Stimulated activated memory B cell treated with anti-CD40 and anti-IgM and Interleukin-4, amounts not matched to agents 10 μg/mL and 1 μg/mL and 100 μg/mL, for 72 hours (primary cell): ENCODE results near the gene C11orf98.
A peak's percentile ranks its signal among the peaks of the same experiment; 100 is the strongest.
"Not testable (repeated sequence)": the region's sequence is repeated elsewhere in the genome, so short reads cannot be mapped to it uniquely, and the experiment has no call there.

ENCODE experiments used
- ATAC-seq: fragments of 150-1000 bp; cut with Tn5 transposase; 2 replicates; pipeline ENCODE4 v1.10.0; 2021
- H3K27ac Mint-ChIP-seq: one replicate; pipeline ENCODE4 v1.8.0; 2022; ENCODE audit warnings: mild to moderate bottlenecking, mixed read lengths
- H3K27me3 Mint-ChIP-seq: one replicate; pipeline ENCODE4 v1.8.0; 2022; ENCODE audit warnings: mixed read lengths
- H3K36me3 Mint-ChIP-seq: one replicate; pipeline ENCODE4 v1.8.0; 2022; ENCODE audit warnings: mixed read lengths
- H3K4me1 Mint-ChIP-seq: one replicate; pipeline ENCODE4 v1.8.0; 2022; ENCODE audit warnings: mixed read lengths
- H3K4me3 Mint-ChIP-seq: one replicate; pipeline ENCODE4 v1.8.0; 2022; ENCODE audit warnings: mild to moderate bottlenecking, moderate library complexity, mixed read lengths
- H3K9me3 Mint-ChIP-seq: one replicate; pipeline ENCODE4 v1.8.0; 2022; ENCODE audit warnings: mixed read lengths

C11orf98 gene

DNA sequence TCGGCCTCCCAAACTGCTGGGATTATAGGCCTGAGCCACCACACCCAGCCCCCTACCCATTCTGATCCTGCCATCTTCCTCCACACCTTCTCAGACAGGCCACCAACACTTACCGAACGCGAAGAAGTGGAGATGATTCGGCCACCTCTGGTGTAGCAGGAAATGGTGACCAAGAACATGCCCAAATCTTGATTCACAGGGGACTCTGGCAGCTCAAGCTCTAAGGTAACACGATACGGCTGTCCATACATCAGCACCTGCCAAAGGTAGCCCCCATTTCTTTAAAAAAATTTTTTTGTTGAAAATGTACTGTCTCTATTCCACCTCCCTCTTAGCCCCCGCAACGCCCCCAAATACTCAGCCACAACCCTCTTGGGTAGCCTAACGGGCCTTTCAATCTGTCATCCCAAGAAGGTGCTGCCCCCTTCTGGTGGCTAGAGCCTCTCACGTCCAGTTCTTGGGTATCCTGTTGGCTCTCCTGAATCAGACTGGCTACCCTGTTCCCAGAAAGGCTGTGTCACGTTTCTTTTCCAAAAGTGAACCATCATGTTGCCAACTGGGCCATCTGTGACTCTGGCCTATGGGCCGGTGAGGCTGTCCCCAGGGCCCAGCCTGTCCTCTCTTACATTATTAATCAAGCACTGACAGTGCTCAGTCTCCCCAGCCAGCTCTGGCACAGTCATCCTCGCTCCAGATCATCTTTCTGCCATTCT, 29.6 kb upstream of the C11orf98 start:
- H3K36me3 Mint-ChIP-seq = peaks cover 33% of the 10 kb centered on the region

DNA sequence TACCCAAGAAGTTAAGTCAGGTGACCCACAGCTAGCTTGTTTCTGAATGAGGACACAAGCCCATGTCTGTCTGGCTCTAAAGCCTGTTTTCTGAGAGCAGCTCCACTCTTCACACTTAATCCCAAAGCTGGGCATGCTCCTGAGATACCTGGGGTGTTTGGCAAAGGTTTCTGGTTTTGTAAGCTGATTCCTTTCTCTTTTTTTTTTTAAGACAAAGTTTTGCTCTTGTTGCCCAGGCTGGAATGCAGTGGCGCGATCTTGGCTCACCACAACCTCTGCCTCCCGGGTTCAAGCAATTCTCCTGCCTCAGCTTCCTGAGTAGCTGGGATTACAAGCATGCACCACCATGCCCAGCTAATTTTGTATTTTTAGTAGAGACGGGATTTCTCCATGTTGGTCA, 28.6 kb upstream of the C11orf98 start:
- H3K4me1 Mint-ChIP-seq, ATAC-seq, H3K4me3 Mint-ChIP-seq, H3K9me3 Mint-ChIP-seq, H3K27ac Mint-ChIP-seq, H3K27me3 Mint-ChIP-seq: not testable (repeated sequence)
- peaks cover 34% of the 10 kb centered on the region for H3K36me3 Mint-ChIP-seq

More for the DNA sequence above, 29.6 kb upstream of the C11orf98 start:
- peaks cover 10% of the 10 kb centered on the region for H3K4me1 Mint-ChIP-seq
- H3K9me3 Mint-ChIP-seq = no peaks in the 10 kb centered on the region
- ATAC-seq = peak; percentile 76
- H3K27me3 Mint-ChIP-seq = no peaks in the 10 kb centered on the region
- peak overlapping the region; percentile 56 for H3K27ac Mint-ChIP-seq
- no peak overlapping the region for H3K4me3 Mint-ChIP-seq

DNA sequence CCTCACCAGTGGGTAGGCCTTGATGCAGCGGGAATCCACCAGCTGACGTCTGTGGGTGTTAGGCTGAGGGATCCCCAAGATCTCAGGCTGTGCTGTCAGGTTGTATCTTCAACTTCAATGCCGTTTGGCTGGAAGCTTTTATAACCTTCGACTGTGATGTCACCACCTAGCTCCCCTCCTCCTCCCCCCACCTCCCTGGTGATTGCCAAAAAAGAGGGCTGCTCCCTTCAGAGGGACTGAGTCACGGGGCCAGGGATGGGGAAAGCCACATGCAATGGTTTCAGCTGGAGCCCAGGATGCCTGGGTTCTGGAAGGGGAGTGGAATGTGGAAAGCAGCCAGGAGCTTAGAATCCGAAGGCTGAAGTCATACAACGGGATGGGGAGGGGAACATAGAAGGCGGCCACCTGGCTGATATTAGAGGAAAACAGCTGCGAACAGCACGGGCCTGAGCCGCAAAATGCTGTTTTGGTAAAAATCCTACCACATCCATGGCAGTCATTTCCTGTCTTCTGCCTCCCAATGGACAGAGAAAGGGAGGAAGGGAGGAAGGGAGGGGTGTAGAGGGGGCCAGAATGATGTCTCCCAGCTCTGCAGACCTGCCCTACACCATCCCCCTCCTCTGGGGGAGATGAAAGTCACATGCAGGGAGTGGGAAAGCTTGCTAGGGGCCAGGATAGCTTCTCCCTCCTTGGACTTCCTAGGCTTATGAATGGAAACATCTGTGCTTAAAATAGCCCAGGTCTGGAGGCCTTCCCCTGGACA, 24.6 kb upstream of the C11orf98 start, which contains the start of gene LRRN4CL:
LRRN4CL (minus strand) TSS at position 110 of the 763 bp plus-strand sequence. CDS start 1,022 bp downstream, outside the sequence.
- Mint-ChIP-seq H3K36me3 (peaks cover 30% of the 10 kb centered on the region), H3K27me3 (peaks cover 9% of the 10 kb centered on the region), H3K4me3 (no peak within 1 kb of the TSS), H3K4me1 (peaks cover 3% of the 10 kb centered on the region), H3K27ac (no peak within 1 kb of the TSS), H3K9me3 (no peaks in the 10 kb centered on the region)
- ATAC-seq = no peak

DNA sequence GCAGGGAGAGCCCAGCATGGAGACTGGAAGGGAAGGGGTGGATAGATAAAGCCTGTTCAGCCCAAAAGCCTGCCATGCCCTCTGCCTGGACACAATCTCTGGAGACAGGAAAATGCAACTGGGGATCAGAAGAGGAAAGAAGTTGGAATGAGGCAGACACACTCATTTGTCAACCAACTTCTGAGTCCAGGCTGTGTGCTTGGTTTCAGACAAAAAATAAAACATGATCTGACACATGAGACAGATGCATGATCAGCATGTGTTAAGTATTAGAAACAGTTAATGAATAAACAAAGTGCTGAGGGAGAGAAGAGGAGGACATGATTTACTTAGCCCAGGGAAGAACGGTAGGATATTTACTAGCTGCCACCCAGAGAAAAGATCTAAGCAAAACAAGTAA, 23.5 kb upstream of the C11orf98 start:
- Mint-ChIP-seq H3K27ac (no peak overlapping the region), H3K9me3 (no peaks in the 10 kb centered on the region), H3K4me1 (no peaks in the 10 kb centered on the region), H3K36me3 (peaks cover 27% of the 10 kb centered on the region), H3K4me3 (no peak overlapping the region), H3K27me3 (peaks cover 9% of the 10 kb centered on the region)
- no peak for ATAC-seq

DNA sequence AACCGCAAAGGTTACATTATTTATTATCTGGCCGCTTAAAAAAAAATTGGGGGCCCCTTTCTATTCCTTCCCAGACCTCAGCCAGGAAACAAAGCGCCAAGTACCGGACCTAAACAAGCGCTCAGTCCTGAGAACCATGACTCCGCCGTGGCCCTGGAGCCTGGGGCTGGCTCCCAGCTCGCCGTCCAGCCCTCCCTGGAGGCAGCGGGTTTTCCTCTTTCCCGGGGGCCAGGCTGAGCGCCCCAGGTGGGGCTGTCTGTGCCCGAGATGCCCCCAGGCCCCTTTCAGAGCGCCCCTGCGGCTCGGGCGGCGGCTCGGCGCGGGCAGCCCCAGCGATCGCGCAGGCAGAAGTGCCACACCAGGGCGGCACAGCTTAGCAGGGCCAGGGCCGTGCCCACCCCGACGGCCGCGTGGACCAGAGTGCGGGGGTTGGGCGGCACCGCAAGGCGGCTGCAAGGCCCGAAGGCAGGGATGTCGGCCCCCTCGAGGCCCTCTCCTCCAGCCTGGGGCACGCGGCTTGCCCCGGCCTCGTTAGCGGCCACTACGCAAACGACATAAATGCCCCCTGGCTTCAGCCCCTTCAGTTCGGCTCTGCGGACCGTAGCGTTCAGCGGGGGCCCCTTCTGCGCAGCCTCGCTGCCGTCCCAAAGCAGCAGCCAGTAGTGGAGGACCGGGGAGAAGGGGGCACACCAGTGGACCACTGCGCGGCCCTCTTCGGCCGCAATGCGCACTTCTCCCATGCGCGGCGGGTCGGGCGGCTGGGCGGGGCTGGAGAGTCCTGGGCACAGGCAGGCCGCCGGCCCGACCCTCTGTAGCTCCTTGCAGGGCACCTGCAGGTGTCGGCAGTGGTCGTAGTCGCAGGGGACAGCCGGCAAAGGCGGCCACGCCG, 22.7 kb upstream of the C11orf98 start:
- no peak overlapping the region for H3K4me3 Mint-ChIP-seq
- H3K27me3 Mint-ChIP-seq = peaks cover 9% of the 10 kb centered on the region
- H3K36me3 Mint-ChIP-seq = peaks cover 23% of the 10 kb centered on the region
- H3K4me1 Mint-ChIP-seq = no peaks in the 10 kb centered on the region
- no peak overlapping the region for H3K27ac Mint-ChIP-seq
- no peaks in the 10 kb centered on the region for H3K9me3 Mint-ChIP-seq
- peak; percentile 27 for ATAC-seq

DNA sequence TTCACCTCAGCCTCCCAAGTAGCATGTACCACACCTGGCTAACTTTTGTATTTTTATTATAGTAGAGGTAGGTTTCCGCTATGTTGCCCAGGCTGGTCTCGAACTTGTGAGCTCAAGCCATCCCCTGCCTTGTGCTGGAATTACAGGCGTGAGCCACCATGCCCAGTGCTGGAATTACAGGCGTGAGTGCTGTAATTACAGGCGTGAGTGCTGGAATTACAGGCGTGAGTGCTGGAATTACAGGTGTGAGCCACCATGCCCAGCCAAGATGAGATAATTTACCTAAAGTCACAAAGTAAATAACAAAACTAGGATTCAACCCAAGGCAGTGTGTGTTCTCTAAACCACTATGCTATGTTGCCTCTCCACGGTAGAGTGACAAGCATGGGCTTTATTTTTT, 17.5 kb upstream of the C11orf98 start:
- Mint-ChIP-seq H3K36me3 (peaks cover 7% of the 10 kb centered on the region), H3K4me1 (peaks cover 25% of the 10 kb centered on the region), H3K9me3 (no peaks in the 10 kb centered on the region), H3K27me3 (no peaks in the 10 kb centered on the region), H3K4me3 (no peak overlapping the region), H3K27ac (no peak overlapping the region)
- ATAC-seq = no peak

DNA sequence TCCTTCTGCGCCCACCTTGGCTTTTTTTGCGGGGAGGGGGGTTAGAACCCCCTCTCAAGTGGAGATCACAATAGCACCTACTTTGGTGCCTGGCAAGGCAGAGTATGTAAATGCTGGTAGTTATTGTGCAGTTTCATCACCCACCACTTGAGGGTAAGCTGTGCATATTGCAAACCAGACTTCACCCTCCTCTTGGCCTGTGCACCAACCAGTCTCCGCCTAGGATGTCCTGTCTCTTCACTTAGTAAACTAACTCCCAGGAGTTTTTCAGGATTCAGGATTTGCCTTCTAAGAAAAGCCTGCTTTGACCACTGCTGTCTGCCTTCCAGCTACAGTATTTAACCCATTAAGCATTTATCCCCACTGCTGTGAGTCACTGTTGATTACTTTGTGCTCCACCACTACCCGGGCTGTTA, 15.8 kb upstream of the C11orf98 start:
- Mint-ChIP-seq H3K4me1 (peaks cover 40% of the 10 kb centered on the region), H3K27ac (peak overlapping the region; percentile 71)

DNA sequence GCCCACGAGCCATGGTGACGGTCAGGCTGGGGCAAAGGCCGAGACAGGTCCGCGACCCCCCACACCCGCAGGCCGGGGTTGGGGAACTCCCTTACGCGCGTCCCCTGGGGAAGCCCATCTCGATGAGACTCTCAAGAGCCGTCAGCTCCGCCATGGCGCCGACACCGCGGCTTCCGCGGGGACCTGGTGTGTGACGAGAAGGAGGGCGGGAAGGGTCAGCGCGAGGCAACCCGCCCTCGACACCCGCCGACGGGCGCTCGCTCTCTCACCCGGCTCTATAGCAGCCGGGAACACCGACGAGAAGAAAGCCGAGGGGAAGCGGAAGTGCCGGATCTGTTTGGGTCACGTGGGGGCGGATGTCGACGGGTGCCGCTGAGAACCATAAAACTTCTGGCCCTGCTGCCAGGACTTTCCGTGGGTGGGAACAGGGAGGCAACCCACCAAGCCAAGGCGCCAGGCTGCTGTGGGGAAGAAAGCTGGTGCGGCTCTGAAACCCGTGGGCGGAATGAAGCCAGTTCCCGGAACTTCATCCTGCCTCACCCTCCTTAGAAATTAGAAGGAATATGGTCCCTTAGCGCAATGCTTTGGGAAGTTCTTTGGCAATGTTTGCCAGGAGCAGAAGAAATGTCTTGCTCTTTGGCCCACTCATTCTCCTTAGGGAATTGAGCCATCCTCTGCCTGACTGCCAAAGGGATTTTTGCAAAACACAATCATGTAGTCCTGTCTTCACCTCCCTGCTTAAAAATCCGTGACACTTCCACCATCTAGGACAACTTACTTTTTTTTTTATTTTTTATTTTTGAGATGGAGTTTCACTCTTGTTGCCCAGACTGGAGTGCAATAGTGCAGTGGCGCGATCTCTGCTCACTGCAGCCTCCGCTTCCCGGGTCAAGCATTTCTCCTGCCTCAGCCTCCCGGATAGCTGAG, 14.0 kb upstream of the C11orf98 start, which contains the start of gene UBXN1:
UBXN1 (minus strand) TSS at position 304 of the 927 bp plus-strand sequence; CDS start at position 154, 150 bp downstream.
- peak; percentile 90 for ATAC-seq
- H3K4me3 Mint-ChIP-seq = peak within 1 kb of the TSS; percentile 81
- H3K36me3 Mint-ChIP-seq = peaks cover 29% of the 10 kb centered on the region
- peak within 1 kb of the TSS; percentile 96 for H3K27ac Mint-ChIP-seq
- no peaks in the 10 kb centered on the region for H3K9me3 Mint-ChIP-seq
- peaks cover 47% of the 10 kb centered on the region for H3K4me1 Mint-ChIP-seq
- no peaks in the 10 kb centered on the region for H3K27me3 Mint-ChIP-seq

More for the DNA sequence above, 15.8 kb upstream of the C11orf98 start:
- H3K36me3 Mint-ChIP-seq = peaks cover 23% of the 10 kb centered on the region
- H3K9me3 Mint-ChIP-seq = no peaks in the 10 kb centered on the region
- H3K4me3 Mint-ChIP-seq = no peak overlapping the region
- ATAC-seq = peak; percentile 82
- H3K27me3 Mint-ChIP-seq = no peaks in the 10 kb centered on the region

DNA sequence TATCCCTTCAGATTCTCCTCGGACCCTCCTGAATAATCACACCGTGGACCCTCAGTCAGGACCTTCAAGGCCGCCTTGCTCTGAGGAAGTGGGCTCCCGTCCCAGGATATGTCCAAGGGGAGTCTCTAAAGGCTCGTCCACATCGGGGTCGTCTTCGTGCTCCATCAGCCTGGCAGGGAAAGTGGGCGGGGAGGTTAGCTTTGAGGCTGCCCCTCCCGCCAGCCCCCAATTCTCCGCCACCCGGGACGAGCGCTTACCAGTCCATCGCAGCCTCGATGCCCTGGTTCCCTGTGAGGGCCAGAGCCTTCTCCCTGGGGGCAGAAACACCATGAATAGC, 13.4 kb upstream of the C11orf98 start:
- Mint-ChIP-seq H3K9me3 (no peaks in the 10 kb centered on the region), H3K27me3 (no peaks in the 10 kb centered on the region), H3K4me3 (peak overlapping the region; percentile 81), H3K27ac (peak overlapping the region; percentile 96), H3K36me3 (peaks cover 29% of the 10 kb centered on the region), H3K4me1 (peaks cover 47% of the 10 kb centered on the region)
- ATAC-seq = peak; percentile 3

DNA sequence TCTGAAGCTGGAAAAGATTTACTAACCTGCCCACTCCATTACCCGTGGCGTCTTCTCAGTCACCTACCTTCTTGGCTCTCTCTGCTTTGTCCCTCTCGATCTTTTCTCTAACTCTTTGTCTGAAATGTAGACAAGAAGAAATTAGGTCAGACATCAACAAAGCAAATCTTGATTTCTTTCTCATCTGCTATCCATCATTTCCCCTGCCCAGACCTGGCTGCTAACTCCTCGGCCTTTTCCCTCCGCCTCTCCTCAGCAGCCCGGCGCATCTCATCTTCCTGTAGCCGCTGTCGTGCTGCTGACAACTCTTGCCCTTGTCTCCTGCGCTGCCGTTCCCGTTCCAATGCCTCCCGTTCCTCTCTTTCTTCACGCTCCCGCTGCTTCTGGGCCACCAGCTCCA, 12.7 kb upstream of the C11orf98 start:
- no peak for ATAC-seq
- peaks cover 29% of the 10 kb centered on the region for H3K36me3 Mint-ChIP-seq
- peaks cover 51% of the 10 kb centered on the region for H3K4me1 Mint-ChIP-seq
- H3K27me3 Mint-ChIP-seq = no peaks in the 10 kb centered on the region
- no peaks in the 10 kb centered on the region for H3K9me3 Mint-ChIP-seq
- peak overlapping the region; percentile 81 for H3K4me3 Mint-ChIP-seq
- peak overlapping the region; percentile 96 for H3K27ac Mint-ChIP-seq

DNA sequence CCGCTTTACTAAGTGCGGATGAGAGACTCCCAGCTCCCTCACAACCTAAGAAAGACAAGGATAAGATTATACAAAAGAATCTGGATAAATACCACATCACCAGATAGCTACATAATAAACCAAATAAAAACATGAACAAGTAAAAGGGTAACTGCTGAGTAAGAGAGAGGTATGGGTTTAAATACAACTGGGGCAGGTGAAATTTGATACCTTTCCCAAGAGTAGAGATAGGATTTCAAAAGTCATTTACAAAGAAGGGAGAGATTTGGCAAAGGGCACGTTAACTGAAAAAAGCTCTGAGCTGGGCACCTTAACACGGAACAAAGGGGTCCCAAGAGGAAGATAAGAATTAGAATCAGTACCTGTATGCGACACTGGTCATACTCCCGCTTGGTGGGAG, 12.1 kb upstream of the C11orf98 start:
- Mint-ChIP-seq H3K36me3 (peaks cover 29% of the 10 kb centered on the region), H3K27me3 (no peaks in the 10 kb centered on the region), H3K4me3 (peak overlapping the region; percentile 25), H3K9me3 (no peaks in the 10 kb centered on the region), H3K27ac (peak overlapping the region; percentile 55), H3K4me1 (peaks cover 56% of the 10 kb centered on the region)
- no peak for ATAC-seq

DNA sequence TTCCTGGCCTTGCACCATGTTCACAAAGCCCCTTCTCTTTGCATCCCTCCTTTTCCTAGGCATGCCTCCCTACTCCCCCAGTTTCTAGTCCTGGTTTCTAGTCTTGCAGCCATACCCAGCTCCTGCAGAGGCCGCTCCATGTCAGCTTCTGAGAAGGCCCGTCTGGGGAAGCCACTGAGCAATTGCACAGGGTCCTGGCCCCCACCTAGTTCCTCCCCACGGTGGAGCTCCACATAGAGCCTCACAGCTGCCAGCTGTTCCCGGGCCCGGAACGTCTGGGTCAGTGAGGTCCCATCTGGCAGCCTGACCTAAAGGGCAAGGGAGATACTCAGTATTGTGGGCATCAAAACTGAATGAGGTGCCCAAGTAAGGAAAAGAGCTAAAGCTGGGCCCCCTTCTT, 11.7 kb upstream of the C11orf98 start:
- H3K4me3 Mint-ChIP-seq = peak overlapping the region; percentile 25
- peak overlapping the region; percentile 55 for H3K27ac Mint-ChIP-seq
- H3K9me3 Mint-ChIP-seq = no peaks in the 10 kb centered on the region
- ATAC-seq = no peak
- peaks cover 29% of the 10 kb centered on the region for H3K36me3 Mint-ChIP-seq
- H3K4me1 Mint-ChIP-seq = peaks cover 56% of the 10 kb centered on the region
- no peaks in the 10 kb centered on the region for H3K27me3 Mint-ChIP-seq

DNA sequence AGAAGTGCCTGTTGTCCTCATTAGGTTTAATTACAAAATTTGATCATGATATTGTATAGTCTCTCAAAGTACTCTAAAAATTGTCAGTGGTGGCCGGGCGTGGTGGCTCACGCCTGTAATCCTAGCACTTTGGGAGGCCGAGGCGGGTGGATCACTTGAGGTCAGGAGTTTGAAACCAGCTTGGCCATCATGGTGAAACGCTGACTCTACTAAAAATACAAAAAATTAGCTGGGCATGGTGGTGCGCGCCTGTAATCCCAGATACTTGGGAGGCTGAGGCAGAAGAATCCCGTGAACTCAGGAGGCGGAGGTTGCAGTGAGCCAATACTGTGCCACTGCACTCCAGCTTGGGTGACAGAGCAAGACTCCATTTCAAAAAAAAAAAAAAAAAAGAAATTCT, 10.4 kb upstream of the C11orf98 start:
- not testable (repeated sequence) for H3K27ac Mint-ChIP-seq, H3K27me3 Mint-ChIP-seq, ATAC-seq, H3K9me3 Mint-ChIP-seq, H3K4me3 Mint-ChIP-seq
- Mint-ChIP-seq H3K36me3 (peaks cover 29% of the 10 kb centered on the region), H3K4me1 (peaks cover 57% of the 10 kb centered on the region)

DNA sequence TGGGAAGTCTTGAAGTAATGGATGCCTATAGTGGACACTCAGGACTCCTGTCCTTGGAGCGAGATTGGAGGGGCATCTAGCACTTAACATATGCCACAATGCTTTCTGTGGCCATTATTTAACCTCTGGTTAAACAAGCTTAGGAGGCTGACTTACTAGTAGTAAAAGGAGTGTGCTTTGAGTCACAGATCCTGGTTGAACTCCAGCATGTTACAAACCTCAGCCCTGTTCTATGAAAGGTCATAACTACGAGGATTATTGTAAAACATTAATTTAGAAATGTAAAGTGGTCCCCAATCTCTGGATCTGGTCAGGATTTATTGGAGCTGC, 8.2 kb upstream of the C11orf98 start:
- no peak overlapping the region for H3K27ac Mint-ChIP-seq
- peak overlapping the region; percentile 98 for H3K4me3 Mint-ChIP-seq
- no peak for ATAC-seq
- H3K9me3 Mint-ChIP-seq = no peaks in the 10 kb centered on the region
- no peaks in the 10 kb centered on the region for H3K27me3 Mint-ChIP-seq
- H3K36me3 Mint-ChIP-seq = peaks cover 34% of the 10 kb centered on the region
- H3K4me1 Mint-ChIP-seq = peaks cover 63% of the 10 kb centered on the region
